GM18907 (cell line): ENCODE data around the gene KDM2B.

Experiments used
- ATAC-seq: cut with Tn5 transposase; IDR thresholded peaks from one replicate; pipeline ENCODE4 v1.9.1; 2021; ENCODE audit warnings: mild to moderate bottlenecking, moderate library complexity; ENCODE audit not compliant: unreplicated experiment

The KDM2B gene

DNA sequence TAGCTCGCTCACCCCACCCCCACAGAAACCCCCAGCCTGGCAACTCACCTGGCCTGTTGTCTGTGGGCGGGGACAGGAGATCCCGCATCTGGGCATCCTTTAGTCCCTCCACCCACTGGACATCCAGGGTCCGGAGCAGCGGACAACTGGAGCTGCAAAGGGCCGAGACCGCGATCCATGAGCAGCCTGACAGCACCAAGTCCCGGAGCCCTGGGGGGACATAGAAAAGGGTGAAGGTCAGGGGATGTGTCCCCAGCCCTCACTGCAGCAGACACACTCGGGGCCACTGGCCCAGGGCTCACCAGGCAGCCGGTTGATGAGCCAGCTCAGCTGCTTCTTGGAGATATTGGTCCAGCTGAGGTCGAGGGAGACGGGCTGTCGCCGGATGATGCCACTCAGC, 140.1 kb downstream of the KDM2B start:
- ATAC-seq: no peak

DNA sequence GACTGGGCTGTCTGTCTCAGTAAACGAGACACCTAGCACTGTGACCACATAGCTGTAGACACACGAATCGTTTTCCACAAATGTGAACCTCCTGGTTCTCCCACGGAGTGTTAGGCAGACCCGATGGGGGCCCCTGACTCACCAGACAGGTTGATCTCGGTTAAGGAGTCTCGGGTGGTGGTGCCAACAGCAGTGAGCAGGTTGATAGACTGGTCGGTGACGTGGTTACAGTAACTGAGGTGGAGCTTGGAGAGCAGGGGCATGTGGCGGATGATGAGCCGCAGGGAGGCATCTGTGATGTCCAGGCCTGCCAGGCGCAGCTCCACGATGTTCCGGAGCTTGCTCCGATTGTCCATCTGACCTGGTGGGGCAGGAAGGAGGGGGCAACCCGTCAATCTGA, 141.1 kb downstream of the KDM2B start:
- ATAC-seq: no peak

DNA sequence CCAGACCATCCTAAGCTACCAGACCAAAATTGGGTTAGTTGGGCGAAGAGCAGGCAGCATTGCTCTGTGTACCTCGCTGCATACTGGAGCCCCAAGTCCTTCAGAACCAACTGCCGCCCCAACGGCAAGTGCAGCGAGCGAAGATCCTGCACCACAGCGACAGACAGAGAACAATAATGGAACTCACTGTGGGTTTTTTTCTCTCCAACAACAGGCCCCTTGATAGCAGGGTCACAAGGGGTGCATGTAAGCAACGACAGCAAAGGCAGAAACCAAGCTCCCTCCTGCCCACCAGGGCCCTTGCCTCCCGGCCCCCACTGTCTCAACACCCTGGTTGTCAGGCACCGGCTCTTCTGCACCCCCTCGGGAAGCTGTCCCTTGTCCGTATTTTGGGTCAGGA, 141.9 kb downstream of the KDM2B start:
- no peak for ATAC-seq

DNA sequence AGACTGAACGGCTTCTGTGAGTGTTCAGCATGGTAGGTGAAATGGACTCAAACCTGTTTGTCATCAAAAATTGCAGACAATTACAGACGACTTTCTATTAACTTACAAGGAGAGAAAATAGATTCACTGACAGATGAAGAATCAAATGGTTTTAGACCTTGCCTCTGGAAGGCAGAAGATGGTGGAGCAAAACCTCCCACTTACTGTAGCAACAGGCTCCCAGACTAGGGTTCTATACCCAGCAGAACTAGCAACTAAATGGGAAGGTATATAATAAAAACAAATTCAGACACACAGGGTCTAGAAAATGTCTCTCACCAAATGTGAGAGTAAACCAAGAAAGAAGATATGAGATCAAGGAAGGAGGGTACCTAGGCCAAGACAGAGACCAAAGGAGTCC, 144.1 kb downstream of the KDM2B start:
- ATAC-seq: no peak

DNA sequence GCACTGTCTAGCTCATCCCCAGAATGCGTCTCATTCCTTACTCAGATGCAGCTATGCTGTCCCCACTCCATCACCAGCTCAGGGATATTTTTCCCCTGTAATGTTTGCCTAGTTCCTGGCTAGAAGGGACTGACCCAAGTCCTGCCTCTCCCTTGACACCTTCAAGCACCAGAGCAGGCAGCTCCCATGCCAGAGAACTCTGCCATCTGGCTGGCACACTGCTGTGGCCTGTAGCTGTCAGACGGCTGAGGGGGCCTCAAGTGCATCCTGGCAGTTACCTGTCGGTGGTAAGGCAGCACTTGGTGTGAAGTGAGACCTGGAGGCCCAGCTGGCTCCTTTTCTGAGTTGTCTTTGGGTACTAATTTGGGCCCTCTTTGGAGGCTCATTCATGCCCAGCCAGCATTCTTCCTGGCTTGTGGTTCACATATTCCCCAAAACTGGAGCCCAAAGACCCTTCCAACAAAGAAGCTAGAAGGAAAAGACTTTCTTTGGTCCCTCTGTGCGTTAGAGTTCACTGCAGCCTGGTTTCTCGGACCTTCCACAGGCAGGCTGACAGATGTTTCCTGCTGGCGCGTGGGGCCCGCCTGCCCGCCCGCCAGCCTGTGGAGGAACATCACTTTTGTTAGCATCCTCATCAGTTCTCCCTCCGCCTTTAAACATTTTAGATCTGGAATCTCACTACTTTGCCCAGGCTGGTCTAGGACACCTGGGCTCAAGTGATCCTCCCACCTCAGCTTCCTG, 147.9 kb downstream of the KDM2B start:
- no peak for ATAC-seq

DNA sequence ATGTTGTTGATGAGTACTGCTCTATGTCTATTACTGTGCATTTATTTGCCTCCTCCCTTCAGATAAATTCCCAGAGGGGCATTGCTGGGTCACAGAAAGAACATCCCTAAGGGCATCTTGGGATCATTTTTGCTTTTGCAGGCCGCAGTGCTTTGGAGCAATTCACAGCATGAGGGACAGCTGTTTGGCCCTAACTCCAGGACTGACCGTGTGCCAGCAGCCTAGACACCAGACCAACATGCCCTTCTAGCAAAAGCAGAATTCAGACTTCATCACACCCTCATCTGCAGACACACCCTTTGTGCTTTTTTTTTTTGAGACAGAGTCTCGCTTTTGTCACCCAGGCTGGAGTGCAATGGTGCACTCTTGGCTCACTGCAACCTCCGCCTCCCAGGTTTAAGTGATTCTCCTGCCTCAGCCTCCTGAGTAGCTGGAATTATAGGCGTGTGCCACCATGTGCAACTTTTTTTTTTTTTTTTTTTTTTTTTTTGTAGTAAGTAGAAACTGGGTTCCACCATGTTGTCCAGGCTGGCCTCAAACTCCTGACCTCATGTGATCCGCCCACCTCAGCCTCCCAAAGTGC, 149.9 kb downstream of the KDM2B start:
- no peak for ATAC-seq

DNA sequence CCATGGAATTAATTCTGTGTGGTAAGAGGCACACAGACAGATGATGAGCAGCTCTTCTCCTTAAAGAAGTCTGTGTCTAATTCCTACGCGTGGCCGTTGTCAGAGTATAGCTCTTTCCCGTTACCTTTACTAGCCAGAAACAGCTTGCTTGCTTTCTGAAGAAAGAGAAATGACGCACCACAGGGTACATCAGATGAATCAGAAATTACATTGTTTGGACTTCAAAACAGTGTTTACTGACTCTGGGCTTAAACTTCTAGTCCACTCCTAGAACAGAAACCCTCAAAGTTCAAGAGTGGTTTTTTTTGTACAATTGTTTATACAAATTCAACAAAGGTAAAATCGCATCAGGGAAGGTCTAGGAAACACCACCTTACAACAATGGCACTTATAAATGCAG, 151.9 kb downstream of the KDM2B start:
- ATAC-seq: no peak

DNA sequence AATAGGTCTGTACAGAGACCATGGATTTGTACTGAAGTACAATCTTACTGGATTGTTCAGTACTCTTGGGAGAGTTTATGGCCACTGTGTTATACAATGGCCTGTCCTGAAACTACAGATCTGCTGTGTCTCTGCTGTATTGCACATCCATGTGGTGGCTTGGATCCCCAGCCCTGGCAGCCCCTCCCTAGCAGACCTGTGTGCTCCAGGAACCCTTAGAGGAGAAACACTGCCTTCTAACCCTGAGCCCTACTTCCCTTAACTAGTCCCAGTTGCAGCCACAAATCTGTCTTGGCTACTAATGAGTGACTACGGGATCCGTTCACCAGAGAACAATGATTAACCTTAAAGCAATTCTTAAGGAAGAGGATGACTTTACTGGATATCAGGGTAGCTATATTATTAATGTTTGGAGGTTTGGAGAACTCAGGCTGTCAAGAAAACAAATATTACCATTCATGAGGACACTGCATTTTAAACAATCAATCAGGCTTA, 153.2 kb downstream of the KDM2B start:
- ATAC-seq: no peak

DNA sequence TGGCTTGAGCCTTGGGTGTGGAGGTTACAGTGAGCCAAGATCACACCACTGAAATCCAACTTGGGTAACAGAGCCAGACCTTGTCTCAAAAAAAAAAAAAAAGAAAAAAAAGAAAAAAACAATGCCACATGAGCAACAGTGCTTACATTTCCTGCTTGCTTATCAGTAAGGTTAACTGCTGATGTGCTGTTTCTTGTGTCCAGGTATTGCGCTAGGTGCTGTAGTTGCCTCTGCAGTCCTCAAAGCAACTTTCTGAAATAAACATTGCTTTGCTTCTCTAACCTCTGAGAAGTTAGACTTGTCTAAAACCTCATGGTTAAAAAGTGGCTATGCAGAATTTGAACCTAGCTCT, 156.2 kb downstream of the KDM2B start:
- ATAC-seq: no peak

DNA sequence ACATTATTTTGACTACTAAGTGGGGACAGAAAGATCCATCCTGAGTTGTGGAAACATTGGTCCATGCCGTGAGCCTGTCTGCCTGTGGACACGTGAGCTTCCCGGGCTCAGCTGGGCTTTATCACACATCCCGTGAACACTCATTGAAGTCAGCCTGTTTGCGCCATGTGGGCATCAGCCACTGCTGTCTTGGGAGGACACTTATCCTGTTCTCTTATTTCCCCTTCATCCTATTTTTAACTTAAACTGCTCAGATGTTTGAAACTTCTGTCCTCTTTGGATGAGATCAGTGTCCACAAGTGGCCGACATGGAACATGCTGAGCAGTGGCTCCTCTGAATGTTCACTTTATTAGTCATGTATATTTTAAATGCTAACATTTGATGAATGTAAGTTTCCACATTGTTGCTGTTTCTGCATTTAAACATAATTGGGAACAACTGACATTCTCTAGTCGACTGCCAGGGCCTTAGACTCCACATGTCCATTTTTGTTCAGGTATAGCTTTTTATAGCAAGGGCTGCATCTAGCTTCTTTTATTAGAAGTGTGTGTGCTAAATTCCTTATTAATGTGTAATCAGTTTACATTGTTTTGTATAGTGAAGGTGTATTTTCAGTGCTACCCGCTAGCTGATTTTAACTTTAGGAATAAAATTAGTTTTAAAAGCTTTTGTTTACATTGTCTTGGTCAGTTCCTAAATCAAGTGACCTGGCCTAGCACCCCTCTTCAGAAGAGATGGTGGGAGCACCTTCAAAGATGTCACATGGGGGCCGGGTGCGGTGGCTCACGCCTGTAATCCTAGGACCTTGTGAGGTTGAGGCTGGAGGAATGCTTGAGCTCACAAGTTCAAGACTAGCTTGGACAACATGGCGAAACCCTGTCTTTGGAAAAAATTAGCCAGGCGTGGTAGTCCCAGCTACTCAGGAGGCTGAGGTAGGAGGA, 156.9 kb downstream of the KDM2B start:
- no peak for ATAC-seq

DNA sequence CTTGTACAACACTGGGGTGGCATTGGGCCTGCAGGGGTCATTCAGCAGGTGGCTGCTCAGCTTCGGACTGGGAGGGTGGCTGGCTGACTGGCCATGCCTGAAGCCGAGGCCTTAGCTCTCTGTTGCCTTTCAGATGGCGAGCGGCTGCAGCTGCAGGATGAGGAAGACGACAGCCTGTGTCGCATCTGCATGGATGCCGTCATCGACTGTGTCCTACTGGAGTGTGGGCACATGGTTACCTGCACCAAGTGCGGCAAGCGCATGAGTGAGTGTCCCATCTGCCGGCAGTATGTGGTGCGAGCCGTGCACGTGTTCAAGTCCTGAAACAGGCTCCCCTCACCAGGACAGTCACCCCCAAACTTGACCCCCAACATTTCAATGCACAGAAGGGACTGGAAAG, 157.6 kb downstream of the KDM2B start:
- ATAC-seq: no peak

DNA sequence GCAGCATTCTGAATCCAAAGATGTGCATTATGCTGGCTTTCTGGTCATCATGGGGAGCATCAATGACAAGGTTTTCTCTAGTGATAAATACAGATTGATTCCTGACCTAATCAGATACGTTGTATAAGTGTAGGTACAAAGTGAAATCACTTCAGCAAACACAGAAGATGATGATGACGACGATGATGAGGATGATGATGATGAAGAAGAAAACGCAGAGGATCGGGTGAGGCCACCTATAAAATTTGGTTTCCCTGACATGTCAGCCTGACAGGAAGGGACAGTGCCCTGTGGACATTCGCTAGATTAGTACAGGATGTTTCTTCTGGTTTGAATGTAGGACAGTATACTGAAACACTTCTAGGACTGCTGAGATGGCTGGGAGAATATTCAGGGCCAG, 160.7 kb downstream of the KDM2B start:
- ATAC-seq: no peak

DNA sequence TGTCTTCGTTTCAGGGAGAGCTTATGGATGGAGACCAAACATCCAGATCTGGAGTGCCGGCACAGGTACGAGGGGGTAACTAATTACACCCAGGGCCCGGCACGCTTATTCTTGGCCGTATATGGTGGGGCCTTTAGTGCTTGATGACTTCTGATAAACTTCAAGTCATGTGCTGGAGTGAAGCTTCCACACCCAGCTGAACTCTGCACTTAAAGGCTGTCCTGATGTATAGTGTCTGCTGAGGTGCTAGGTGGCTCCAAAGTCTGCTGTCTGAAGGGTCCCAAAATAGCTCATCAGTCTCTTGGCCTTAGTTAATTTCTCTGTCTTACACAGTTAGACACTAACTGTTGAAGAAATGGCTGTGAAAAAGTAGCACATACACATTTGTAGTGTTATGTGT, 163.0 kb downstream of the KDM2B start:
- ATAC-seq: no peak

DNA sequence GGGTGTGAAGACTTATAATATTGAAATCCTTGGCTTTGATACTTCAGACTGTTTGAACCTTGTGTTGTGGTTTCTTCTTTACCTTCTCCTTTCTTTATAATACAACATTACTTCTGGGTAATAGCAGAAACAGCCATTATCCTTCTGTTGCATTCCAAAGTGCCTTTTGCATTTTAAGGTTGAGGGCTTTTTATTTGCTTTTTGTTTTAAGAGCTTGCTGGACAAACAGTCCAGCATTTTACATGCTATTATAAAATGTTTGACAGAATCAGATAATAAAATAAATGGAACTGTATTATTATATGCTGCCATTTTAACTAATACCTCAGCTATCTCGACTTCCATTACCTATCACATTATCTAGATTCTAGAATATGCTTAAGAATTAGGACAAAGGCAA, 166.9 kb downstream of the KDM2B start:
- ATAC-seq: no peak

DNA sequence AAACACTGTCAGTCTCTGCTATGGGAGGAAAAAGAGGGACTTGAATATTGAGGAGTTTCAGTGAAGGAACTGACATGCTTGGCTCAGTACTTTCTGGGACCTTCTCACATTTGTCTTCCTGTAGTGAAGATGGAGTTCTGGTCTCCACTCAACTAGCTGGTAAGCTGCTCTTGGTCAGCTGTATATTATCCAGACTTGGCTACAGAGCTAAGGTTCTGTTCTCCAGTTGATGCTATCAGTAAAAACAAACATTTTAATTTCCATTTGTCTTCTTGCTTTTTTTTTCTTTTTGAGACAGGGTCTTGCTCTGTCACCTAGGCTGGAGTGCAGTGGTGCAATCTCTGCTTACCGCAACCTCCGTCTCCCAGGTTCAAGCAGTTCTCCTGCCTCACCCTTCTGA, 175.6 kb downstream of the KDM2B start:
- ATAC-seq: no peak

DNA sequence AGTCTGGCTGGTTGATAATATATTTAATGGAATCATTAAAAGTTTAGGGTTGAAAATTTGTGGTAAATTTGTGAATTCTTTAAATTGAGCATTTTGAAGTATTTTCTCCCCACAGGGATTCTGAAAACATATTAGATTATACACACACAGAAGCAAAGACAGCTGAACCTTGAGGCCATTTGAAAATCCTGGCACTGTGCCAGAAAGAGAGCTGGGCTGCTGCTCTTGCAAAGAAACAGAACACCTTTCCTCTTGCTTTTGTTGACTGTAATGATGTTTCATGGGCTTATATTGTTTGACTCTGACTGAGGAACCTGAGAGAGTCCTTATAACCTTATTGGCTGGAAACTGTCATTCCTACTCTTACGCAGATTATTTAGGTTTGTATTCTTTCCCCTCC, 176.1 kb downstream of the KDM2B start:
- ATAC-seq: no peak

DNA sequence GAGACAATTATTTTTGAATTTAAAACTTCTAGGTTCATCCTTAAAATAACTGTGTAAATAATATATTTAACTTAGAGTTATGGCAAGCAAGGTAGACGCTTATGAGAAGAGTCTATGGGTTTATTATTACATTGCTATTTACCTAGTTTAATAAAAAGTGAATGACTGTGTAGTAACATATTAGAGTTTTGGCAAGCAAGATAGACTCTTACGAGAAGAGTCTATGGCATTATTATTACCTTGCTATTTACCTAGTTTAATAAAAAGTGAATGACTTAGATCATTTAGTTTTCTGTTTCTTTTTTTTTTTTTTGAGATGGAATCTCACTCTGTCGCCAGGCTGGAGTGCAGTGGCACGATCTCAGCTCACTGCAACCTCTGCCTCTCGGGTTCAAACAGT, 177.1 kb downstream of the KDM2B start:
- no peak for ATAC-seq

DNA sequence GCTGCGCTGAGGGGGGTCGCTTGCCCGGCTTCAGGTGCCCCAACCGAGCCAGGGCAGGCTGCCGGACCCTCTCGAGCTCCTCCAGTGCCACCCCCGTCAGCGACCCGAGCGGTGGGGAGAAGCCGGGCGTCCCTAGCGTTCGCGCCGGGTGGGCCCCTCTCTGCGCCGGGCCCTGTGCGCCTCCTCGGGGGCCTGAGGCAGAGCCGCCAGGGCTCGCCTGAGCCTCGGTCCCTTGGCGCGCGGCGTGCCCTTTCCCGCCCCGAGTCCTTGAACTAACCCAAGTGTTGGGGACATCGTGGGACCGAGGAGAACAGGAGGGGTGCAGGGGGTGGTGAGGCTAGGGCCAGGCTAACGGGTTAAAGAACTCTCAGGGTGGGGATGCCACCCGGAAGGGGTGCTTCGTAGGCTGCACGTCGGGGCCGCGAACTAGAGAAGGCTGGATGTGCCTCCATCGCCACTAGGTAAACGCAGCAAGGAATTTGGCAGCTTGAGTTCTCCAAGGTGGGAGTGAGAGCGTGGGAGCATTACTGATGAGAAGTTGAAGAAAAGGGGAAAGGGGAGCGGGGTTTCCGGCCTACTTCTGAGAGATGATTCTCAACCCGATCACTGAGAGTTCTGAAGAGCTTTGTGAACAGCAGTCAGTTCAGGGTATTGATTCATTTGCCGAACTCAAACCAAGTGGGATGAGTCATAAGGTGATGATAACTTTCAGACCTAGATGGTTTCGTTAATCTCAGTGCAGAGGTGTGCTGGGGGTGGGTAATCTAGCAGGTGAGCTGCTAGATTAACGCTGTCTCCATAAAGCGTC, 180.3 kb downstream of the KDM2B start:
- ATAC-seq: peak; percentile 46

DNA sequence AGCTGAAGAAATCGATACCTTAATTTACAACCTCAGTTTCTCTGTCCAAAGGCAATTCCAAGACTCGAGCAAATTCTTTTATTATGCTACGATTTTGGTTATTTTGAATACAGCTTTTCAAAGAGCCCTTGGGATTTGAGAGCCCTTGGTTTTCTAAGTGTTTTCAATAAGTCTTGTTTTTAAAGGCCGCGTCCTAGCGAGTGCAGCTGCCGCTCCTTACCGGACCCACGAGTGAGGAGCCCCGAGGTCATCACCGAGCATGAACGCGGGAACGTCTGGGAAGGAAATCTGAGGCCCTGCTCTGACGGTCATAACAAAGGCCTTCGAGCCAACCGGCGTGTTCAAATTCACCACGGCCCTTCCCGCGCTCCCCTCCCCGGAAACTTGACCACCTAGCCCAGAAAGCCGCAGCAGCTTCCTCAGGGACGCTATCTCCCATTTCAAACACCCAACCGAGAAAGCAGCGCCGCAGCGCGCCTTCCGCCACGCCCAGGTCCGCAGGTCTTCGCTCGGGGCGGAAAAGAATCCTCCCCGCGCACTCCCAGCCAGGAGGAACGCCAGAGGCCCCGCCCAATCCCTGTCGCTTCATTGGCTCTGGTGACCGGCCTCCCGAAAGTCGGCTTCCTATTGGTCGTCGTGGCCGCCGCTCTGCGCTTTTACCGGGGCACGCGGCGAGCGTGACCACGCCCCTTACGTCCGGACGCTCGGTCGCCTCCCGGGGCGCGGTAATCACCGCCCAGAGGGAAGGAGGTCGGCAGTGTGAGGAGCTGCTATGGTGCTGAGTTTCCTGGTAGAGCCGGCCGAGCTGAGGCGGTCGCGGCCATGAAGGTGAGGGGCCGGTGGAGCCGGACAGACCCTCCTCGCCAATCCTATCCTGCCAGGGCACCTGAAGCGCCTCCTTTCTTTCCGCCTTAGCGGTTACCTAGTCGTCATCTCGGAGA, 181.2 kb downstream of the KDM2B start, which contains the start of gene RNF34:
Gene RNF34, plus strand, starts transcription at position 728 of the 941 bp plus-strand sequence. Its CDS starts 95 bp downstream, at position 823.
- peak; percentile 93 for ATAC-seq

DNA sequence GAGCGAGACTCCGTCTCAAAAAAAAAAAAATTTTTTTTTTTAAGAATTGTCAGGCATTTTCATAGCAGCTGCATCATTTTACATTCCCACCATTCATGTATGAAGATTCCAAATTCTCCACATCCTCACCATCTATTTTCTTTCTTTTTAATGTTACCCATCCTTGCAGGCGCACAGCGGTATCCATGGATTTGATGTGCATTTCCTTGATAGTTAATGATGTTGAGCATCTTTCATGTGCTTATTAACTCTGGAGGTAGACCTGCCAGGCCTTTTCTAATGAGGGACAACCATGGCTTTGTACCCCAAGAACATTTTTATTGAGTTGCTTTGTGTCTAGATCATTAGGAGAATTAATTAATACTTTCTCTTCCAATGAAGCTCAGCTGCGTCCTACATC, 182.5 kb downstream of the KDM2B start:
- no peak for ATAC-seq
